ENCODE data around the gene NDOR1.

NDOR1 gene

DNA sequence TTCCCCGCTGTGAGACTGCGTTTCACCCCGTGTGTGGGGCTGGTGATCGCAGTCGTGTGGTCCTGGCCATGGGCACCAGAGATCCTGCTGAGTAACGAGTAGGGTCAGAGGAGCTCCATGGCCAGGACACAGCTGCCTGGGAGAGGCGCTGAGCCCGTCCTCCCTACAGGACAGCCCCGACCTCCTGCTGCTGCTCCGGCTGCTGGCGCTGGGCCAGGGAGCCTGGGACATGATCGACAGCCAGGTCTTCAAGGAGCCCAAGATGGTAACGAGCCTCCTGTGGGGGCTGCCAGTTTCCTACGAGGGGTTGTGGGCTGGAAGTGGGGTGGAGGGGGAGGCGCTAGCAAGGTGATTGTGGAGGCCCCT lies 60.6 kb downstream of the NDOR1 start:
- TF ChIP-seq, protein P1, sequence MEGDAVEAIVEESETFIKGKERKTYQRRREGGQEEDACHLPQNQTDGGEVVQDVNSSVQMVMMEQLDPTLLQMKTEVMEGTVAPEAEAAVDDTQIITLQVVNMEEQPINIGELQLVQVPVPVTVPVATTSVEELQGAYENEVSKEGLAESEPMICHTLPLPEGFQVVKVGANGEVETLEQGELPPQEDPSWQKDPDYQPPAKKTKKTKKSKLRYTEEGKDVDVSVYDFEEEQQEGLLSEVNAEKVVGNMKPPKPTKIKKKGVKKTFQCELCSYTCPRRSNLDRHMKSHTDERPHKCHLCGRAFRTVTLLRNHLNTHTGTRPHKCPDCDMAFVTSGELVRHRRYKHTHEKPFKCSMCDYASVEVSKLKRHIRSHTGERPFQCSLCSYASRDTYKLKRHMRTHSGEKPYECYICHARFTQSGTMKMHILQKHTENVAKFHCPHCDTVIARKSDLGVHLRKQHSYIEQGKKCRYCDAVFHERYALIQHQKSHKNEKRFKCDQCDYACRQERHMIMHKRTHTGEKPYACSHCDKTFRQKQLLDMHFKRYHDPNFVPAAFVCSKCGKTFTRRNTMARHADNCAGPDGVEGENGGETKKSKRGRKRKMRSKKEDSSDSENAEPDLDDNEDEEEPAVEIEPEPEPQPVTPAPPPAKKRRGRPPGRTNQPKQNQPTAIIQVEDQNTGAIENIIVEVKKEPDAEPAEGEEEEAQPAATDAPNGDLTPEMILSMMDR (IDR thresholded peaks at IDR 0.05; ENCODE audit: unreplicated experiment in 3 of 3): no peak
- Mint-ChIP-seq H3K4me3 (no peak overlapping the region), H3K4me1 (peaks cover 6% of the 10 kb centered on the region), H3K27me3 (ENCODE audit: low read depth) (no peaks in the 10 kb centered on the region), H3K27ac (no peak overlapping the region), H3K36me3 (ENCODE audit: low read depth) (peaks cover 25% of the 10 kb centered on the region), H3K9me3 (no peaks in the 10 kb centered on the region)
